Fibroblast of lung (primary cell): Measurements from ENCODE around the gene COL6A2. TPM values are rescaled to one million over a fixed set of nuclear protein-coding genes. Genes with fewer than 3 reads are reported as not detected.
A peak's percentile ranks its signal among the peaks of the same experiment; 100 is the strongest.

Experiments used
- DNase-seq, 2 donors: peaks; one replicate each; pipeline versions ENCODE4 v3.0.0 to v3.0.0-alpha.2; 2010; ENCODE audit warnings: low read depth in 2 of 2
- H2AFZ ChIP-seq: 2 replicates; pipeline ENCODE4 v1.5.1; 2012; ENCODE audit warnings: low read length, control low read depth, inconsistent platforms
- H3K27ac ChIP-seq: 2 replicates; pipeline ENCODE4 v1.5.1; 2011; ENCODE audit warnings: low read length, control low read depth; ENCODE audit not compliant: insufficient read depth
- H3K27me3 ChIP-seq: 2 replicates; pipeline ENCODE4 v1.5.1; 2011; ENCODE audit warnings: mild to moderate bottlenecking, low read length; ENCODE audit not compliant: control insufficient read depth, insufficient read depth
- H3K36me3 ChIP-seq: 2 replicates; pipeline ENCODE4 v1.5.1; 2011; ENCODE audit warnings: low read length; ENCODE audit not compliant: control insufficient read depth, insufficient read depth
- H3K4me1 ChIP-seq: 2 replicates; pipeline ENCODE4 v1.5.1; 2011; ENCODE audit warnings: low read length; ENCODE audit not compliant: control insufficient read depth, insufficient read depth; ENCODE audit errors: extremely low read depth
- H3K4me2 ChIP-seq: 2 replicates; pipeline ENCODE4 v1.5.1; 2011; ENCODE audit warnings: low read length, control low read depth; ENCODE audit not compliant: insufficient read depth; ENCODE audit errors: extremely low read depth
- H3K4me3 ChIP-seq, 4 experiments: fragments of 200-600 bp in 1 of 4; sonication (generic) in 1 of 4; replicated peaks in 1 of 4; 2 replicates each; pipeline ENCODE4 v1.5.1; 2011 to 2016; ENCODE audit warnings: low read length in 4 of 4, low read depth in 3 of 4, mild to moderate bottlenecking in 3 of 4, control low read depth in 2 of 4, inconsistent platforms in 1 of 4, mixed read lengths in 1 of 4; ENCODE audit not compliant: insufficient read depth in 1 of 4; ENCODE audit errors: control extremely low read depth in 1 of 4
- H3K79me2 ChIP-seq: 2 replicates; pipeline ENCODE4 v1.5.1; 2012; ENCODE audit warnings: mild to moderate bottlenecking, low read length, inconsistent platforms; ENCODE audit not compliant: control insufficient read depth, insufficient read depth
- H3K9ac ChIP-seq: 2 replicates; pipeline ENCODE4 v1.5.1; 2011; ENCODE audit warnings: mild to moderate bottlenecking, low read length, control low read depth; ENCODE audit not compliant: insufficient read depth
- H3K9me3 ChIP-seq: 2 replicates; pipeline ENCODE4 v1.5.1; 2012; ENCODE audit warnings: low read depth, low read length; ENCODE audit not compliant: control insufficient read depth, insufficient read depth
- H4K20me1 ChIP-seq: 2 replicates; pipeline ENCODE4 v1.5.1; 2011; ENCODE audit warnings: low read length; ENCODE audit not compliant: control insufficient read depth, insufficient read depth; ENCODE audit errors: extremely low read depth
- CTCF ChIP-seq, 2 donors: IDR thresholded peaks in 1 of 2; conservative IDR thresholded peaks in 1 of 2; 1 replicate in 1 of 2; 2 replicates in 1 of 2; pipeline ENCODE4 v1.5.1; 2011 to 2012; ENCODE audit warnings: low read length in 2 of 2, control low read depth in 1 of 2, inconsistent platforms in 1 of 2, low read depth in 1 of 2, mild to moderate bottlenecking in 1 of 2
- EZH2 ChIP-seq: IDR thresholded peaks from 2 replicates; pipeline ENCODE4 v1.5.1; 2012; ENCODE audit warnings: low read length, control low read depth, mild to moderate bottlenecking; ENCODE audit errors: missing control alignments
- polyA plus RNA-seq, 2 donors: library from polyadenylated mRNA; depleted of rRNA in 1 of 2; stranded (reverse) in 1 of 2; unstranded in 1 of 2; fragments of >200 nt; gene quantifications; 2 replicates each; pipeline ENCODE4 v1.2.1, GENCODE V29; 2011 to 2012; ENCODE audit warnings: missing spikeins in 1 of 2
- total RNA-seq: library from RNA; depleted of rRNA; stranded (reverse); fragments of >200 nt; gene quantifications from 2 replicates; pipeline ENCODE4 v1.2.1, GENCODE V29; 2014

COL6A2 gene
- total and polyA plus RNA-seq, 2 donors (not counting 1 experiment from before 2014, with no cell fraction given) = 702 to 782 TPM

GRCh38 chr21:46108827-46109312, 11.0 kb downstream of the COL6A2 start:
- Histone ChIP-seq H3K27ac (no peak overlapping the region), H3K4me3 (no peak overlapping the region), H4K20me1 (peaks cover 6% of the 10 kb centered on the region), H3K9ac (no peak overlapping the region), H2AFZ (no peak overlapping the region), H3K79me2 (peaks cover 95% of the 10 kb centered on the region), H3K4me1 (peaks cover 4% of the 10 kb centered on the region), H3K4me2 (no peak overlapping the region), H3K27me3 (no peaks in the 10 kb centered on the region), H3K36me3 (peaks cover 39% of the 10 kb centered on the region), H3K9me3 (no peaks in the 10 kb centered on the region)
- no peak for TF ChIP-seq CTCF (conservative IDR thresholded peaks at IDR 0.05 in 1 of 2, IDR thresholded peaks at IDR 0.05 in 1 of 2; ENCODE audit: low read depth in 1 of 2, low read length in 2 of 2)
- TF ChIP-seq EZH2 = no peak
- DNase-seq = no peak

- TF ChIP-seq CTCF (conservative IDR thresholded peaks at IDR 0.05 in 1 of 2, IDR thresholded peaks at IDR 0.05 in 1 of 2; ENCODE audit: low read depth in 1 of 2, low read length in 2 of 2) (no peak), EZH2 (no peak)
- Histone ChIP-seq H3K79me2 (peaks cover 89% of the 10 kb centered on the region), H3K27me3 (no peaks in the 10 kb centered on the region), H3K4me2 (no peak overlapping the region), H3K36me3 (peaks cover 41% of the 10 kb centered on the region), H3K4me3 (no peak overlapping the region), H3K4me1 (peaks cover 2% of the 10 kb centered on the region), H3K27ac (no peak overlapping the region), H2AFZ (no peak overlapping the region), H3K9me3 (no peaks in the 10 kb centered on the region), H4K20me1 (peaks cover 6% of the 10 kb centered on the region), H3K9ac (no peak overlapping the region)
- DNase-seq = no peak
These were observed 11.7 kb downstream of the COL6A2 start for GRCh38 chr21:46109313-46110221.

GRCh38 chr21:46110499-46111192, 12.7 kb downstream of the COL6A2 start:
- H3K4me1 ChIP-seq = peaks cover 2% of the 10 kb centered on the region
- TF ChIP-seq EZH2 (no peak), CTCF (conservative IDR thresholded peaks at IDR 0.05 in 1 of 2, IDR thresholded peaks at IDR 0.05 in 1 of 2; ENCODE audit: low read depth in 1 of 2, low read length in 2 of 2) (no peak)
- H3K9ac ChIP-seq = no peak overlapping the region
- H3K27me3 ChIP-seq = no peaks in the 10 kb centered on the region
- H3K36me3 ChIP-seq = peaks cover 50% of the 10 kb centered on the region
- H3K79me2 ChIP-seq = peaks cover 88% of the 10 kb centered on the region
- H3K9me3 ChIP-seq = no peaks in the 10 kb centered on the region
- H3K4me3 ChIP-seq = no peak overlapping the region
- no peak for DNase-seq
- H2AFZ ChIP-seq = no peak overlapping the region
- peak overlapping the region; percentile 38 for H3K27ac ChIP-seq
- H4K20me1 ChIP-seq = peaks cover 6% of the 10 kb centered on the region
- H3K4me2 ChIP-seq = no peak overlapping the region
